SK-N-SH treated with all-trans-retinoic acid at 6 μM for 48 hours (cell line): ENCODE measurements around the gene LRMDA.

Experiments
- BACH2 ChIP-seq: fragments of 250-450 bp; sonication (Bioruptor Pico); IDR thresholded peaks from 2 replicates; pipeline ENCODE4 v1.9.0; 2021; ENCODE audit warnings: mild to moderate bottlenecking, borderline replicate concordance
- CSDC2 ChIP-seq: fragments of 250-450 bp; sonication (Bioruptor Pico); IDR thresholded peaks from 2 replicates; pipeline ENCODE4 v1.5.0; 2020; ENCODE audit warnings: mild to moderate bottlenecking, moderate library complexity
- ESRRG ChIP-seq: fragments of 250-450 bp; sonication (Bioruptor Pico); IDR thresholded peaks from 2 replicates; pipeline ENCODE4 v1.6.1; 2021; ENCODE audit warnings: mild to moderate bottlenecking
- GLIS3 ChIP-seq: fragments of 250-450 bp; sonication (Bioruptor Pico); IDR thresholded peaks from 2 replicates; pipeline ENCODE4 v1.5.0; 2020; ENCODE audit warnings: mild to moderate bottlenecking, moderate library complexity
- ISL1 ChIP-seq: fragments of 250-450 bp; sonication (Bioruptor Pico); IDR thresholded peaks from 2 replicates; pipeline ENCODE4 v2.1.2; 2022; ENCODE audit warnings: mild to moderate bottlenecking, moderate library complexity
- PPARA ChIP-seq: fragments of 250-450 bp; sonication (Bioruptor Pico); IDR thresholded peaks from 2 replicates; pipeline ENCODE4 v1.5.0; 2020; ENCODE audit warnings: mild to moderate bottlenecking, borderline replicate concordance
- TOX ChIP-seq: fragments of 250-450 bp; sonication (Bioruptor Pico); IDR thresholded peaks from 2 replicates; pipeline ENCODE4 v1.8.0; 2021; ENCODE audit warnings: mild to moderate bottlenecking, moderate library complexity, borderline replicate concordance
- ZC3H10 ChIP-seq: fragments of 250-450 bp; sonication (Bioruptor Pico); IDR thresholded peaks from 2 replicates; pipeline ENCODE4 v1.5.1; 2021; ENCODE audit warnings: mild to moderate bottlenecking, moderate library complexity
- ZFP3 ChIP-seq: fragments of 250-450 bp; sonication (Bioruptor Pico); IDR thresholded peaks from 2 replicates; pipeline ENCODE4 v1.5.0; 2020; ENCODE audit warnings: mild to moderate bottlenecking, moderate library complexity
- ZFP30 ChIP-seq: fragments of 450-650 bp; formaldehyde crosslinking; IDR thresholded peaks from 2 replicates; pipeline ENCODE4 v1.5.0; 2022; ENCODE audit warnings: mild to moderate bottlenecking, moderate library complexity
- ZNF565 ChIP-seq: fragments of 450-650 bp; formaldehyde crosslinking; conservative IDR thresholded peaks from 2 replicates; pipeline ENCODE4 v1.5.0; 2020; ENCODE audit warnings: low read depth, mild to moderate bottlenecking, moderate library complexity
- TF ChIP-seq, protein P1 (sequence below): fragments of 250-450 bp; sonication (Bioruptor Pico); IDR thresholded peaks from 2 replicates; pipeline ENCODE4 v1.8.0; 2020; ENCODE audit warnings: mild to moderate bottlenecking, moderate library complexity, borderline replicate concordance
- TF ChIP-seq, protein P2 (sequence below): fragments of 250-450 bp; sonication (Bioruptor Pico); IDR thresholded peaks from 2 replicates; pipeline ENCODE4 v1.5.1; 2020; ENCODE audit warnings: low read depth, mild to moderate bottlenecking, moderate library complexity
- TF ChIP-seq, protein P3 (sequence below): fragments of 250-450 bp; sonication (Bioruptor Pico); IDR thresholded peaks from 2 replicates; pipeline ENCODE4 v1.5.0; 2020; ENCODE audit warnings: mild to moderate bottlenecking, moderate library complexity

DNA sequence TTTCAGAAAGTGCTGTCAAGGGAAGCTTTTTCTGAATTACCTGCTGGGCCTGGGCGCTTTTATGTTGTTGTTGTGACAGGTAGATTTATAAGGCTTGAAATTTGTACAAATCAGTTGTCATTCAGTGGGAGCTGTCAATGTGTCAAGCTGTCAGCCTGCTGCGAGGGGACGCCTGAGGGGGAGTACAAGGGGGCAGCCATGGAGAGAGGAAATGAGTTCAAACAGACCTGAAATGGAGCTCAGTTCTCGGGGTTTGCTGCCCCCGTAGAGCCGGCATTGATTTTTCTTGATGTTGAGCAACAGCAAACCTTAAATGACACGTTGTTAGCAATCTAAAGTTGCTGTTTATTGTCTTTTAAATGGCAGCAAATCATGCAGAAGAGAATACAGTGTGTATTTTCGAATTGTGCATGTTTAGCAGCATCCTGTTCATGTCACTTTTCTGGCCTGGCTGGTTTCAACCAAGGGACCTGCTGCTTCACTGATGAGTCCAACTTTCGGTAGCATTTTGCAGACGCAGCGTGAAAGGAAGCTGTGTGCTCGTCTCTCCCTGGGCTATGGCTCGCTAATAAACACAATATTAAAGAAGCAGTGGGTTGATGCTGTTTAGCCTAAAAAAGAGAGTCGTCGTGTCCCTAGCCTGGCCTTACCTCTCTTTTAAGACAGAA, 166.5 kb downstream of the LRMDA start:
- TF ChIP-seq, protein P1, sequence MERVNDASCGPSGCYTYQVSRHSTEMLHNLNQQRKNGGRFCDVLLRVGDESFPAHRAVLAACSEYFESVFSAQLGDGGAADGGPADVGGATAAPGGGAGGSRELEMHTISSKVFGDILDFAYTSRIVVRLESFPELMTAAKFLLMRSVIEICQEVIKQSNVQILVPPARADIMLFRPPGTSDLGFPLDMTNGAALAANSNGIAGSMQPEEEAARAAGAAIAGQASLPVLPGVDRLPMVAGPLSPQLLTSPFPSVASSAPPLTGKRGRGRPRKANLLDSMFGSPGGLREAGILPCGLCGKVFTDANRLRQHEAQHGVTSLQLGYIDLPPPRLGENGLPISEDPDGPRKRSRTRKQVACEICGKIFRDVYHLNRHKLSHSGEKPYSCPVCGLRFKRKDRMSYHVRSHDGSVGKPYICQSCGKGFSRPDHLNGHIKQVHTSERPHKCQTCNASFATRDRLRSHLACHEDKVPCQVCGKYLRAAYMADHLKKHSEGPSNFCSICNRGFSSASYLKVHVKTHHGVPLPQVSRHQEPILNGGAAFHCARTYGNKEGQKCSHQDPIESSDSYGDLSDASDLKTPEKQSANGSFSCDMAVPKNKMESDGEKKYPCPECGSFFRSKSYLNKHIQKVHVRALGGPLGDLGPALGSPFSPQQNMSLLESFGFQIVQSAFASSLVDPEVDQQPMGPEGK: no peak
- TF ChIP-seq ZFP3 (CRISPR knock-in tag) (no peak), ZNF565 (CRISPR knock-in tag) (no peak), ZC3H10 (CRISPR knock-in tag) (no peak), PPARA (no peak), TOX (no peak), GLIS3 (no peak), CSDC2 (CRISPR knock-in tag) (no peak), BACH2 (CRISPR knock-in tag) (no peak), ISL1 (CRISPR knock-in tag) (no peak), ESRRG (CRISPR knock-in tag) (no peak), ZFP30 (no peak)
- TF ChIP-seq, protein P2, sequence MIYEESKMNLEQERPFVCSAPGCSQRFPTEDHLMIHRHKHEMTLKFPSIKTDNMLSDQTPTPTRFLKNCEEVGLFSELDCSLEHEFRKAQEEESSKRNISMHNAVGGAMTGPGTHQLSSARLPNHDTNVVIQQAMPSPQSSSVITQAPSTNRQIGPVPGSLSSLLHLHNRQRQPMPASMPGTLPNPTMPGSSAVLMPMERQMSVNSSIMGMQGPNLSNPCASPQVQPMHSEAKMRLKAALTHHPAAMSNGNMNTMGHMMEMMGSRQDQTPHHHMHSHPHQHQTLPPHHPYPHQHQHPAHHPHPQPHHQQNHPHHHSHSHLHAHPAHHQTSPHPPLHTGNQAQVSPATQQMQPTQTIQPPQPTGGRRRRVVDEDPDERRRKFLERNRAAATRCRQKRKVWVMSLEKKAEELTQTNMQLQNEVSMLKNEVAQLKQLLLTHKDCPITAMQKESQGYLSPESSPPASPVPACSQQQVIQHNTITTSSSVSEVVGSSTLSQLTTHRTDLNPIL (CRISPR knock-in tag): no peak
- TF ChIP-seq, protein P3, sequence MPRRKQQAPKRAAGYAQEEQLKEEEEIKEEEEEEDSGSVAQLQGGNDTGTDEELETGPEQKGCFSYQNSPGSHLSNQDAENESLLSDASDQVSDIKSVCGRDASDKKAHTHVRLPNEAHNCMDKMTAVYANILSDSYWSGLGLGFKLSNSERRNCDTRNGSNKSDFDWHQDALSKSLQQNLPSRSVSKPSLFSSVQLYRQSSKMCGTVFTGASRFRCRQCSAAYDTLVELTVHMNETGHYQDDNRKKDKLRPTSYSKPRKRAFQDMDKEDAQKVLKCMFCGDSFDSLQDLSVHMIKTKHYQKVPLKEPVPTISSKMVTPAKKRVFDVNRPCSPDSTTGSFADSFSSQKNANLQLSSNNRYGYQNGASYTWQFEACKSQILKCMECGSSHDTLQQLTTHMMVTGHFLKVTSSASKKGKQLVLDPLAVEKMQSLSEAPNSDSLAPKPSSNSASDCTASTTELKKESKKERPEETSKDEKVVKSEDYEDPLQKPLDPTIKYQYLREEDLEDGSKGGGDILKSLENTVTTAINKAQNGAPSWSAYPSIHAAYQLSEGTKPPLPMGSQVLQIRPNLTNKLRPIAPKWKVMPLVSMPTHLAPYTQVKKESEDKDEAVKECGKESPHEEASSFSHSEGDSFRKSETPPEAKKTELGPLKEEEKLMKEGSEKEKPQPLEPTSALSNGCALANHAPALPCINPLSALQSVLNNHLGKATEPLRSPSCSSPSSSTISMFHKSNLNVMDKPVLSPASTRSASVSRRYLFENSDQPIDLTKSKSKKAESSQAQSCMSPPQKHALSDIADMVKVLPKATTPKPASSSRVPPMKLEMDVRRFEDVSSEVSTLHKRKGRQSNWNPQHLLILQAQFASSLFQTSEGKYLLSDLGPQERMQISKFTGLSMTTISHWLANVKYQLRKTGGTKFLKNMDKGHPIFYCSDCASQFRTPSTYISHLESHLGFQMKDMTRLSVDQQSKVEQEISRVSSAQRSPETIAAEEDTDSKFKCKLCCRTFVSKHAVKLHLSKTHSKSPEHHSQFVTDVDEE (CRISPR knock-in tag): no peak
